GM12873 (cell line): ENCODE data around the gene VAMP2.

Experiments
- TF ChIP-seq, protein P1 (sequence below): IDR thresholded peaks from 2 replicates; pipeline ENCODE4 v1.5.1; 2012; ENCODE audit warnings: low read depth, mild to moderate bottlenecking, moderate library complexity, low read length, control low read depth; ENCODE audit not compliant: insufficient read depth; ENCODE audit errors: missing control alignments

The VAMP2 gene

DNA sequence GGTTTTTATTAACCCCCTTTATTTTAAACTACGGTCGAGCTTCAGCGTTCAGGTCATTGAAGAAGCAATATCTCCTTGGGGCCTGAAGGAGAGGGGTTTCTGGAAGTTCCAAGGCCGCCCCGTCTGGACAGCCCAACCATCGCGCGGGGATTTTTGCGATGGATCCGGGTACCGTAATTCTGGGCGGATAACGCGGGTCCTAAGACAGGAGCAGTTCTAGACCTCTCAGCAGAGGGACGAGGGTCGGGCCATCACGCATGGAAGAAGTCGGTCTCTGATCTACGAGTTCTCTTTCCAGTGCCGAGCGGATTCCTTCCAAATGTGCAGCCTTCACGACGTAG is 23.7 kb upstream of the VAMP2 start:
- TF ChIP-seq, protein P1, sequence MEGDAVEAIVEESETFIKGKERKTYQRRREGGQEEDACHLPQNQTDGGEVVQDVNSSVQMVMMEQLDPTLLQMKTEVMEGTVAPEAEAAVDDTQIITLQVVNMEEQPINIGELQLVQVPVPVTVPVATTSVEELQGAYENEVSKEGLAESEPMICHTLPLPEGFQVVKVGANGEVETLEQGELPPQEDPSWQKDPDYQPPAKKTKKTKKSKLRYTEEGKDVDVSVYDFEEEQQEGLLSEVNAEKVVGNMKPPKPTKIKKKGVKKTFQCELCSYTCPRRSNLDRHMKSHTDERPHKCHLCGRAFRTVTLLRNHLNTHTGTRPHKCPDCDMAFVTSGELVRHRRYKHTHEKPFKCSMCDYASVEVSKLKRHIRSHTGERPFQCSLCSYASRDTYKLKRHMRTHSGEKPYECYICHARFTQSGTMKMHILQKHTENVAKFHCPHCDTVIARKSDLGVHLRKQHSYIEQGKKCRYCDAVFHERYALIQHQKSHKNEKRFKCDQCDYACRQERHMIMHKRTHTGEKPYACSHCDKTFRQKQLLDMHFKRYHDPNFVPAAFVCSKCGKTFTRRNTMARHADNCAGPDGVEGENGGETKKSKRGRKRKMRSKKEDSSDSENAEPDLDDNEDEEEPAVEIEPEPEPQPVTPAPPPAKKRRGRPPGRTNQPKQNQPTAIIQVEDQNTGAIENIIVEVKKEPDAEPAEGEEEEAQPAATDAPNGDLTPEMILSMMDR = peak; percentile 38

DNA sequence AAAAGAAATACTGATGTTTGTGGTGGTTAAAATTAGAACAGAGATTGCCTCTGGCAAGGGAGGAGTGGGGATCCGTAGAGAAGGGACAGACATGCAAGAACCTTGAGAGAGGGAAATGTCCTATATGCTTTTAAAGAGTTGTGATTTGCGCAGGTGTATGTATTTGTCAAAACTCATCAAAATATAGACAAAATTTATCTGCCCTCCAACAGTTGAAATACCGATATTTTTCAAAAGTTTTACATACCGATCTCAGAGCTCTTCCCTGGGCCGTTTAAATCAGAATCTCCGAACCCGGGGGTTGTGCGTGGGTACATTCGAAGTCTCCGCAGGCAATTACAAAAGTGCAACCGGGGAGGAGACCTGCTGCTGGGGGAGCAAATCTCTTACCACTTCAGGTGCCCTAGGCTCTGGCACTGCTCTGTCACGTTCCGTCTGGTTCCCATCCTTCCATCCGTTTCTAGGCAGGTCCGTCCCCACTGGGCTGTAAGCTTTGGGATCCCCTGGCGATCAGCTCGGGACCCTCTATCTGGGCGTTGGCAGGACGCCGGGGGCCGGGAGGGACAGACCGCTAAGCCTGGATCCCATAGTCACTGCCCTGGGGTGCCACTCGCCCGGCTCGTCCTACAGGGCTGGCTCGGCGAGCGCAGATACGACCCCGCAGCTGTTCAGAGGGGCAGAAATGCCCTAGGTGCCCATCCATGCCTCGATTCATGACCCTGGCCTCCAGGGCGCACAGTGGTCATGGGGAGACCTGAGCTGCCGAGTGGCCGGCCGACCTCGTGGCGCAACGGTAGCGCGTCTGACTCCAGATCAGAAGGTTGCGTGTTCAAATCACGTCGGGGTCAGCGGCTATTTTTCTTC is 23.1 kb upstream of the VAMP2 start:
- TF ChIP-seq, protein P1 = no peak

DNA sequence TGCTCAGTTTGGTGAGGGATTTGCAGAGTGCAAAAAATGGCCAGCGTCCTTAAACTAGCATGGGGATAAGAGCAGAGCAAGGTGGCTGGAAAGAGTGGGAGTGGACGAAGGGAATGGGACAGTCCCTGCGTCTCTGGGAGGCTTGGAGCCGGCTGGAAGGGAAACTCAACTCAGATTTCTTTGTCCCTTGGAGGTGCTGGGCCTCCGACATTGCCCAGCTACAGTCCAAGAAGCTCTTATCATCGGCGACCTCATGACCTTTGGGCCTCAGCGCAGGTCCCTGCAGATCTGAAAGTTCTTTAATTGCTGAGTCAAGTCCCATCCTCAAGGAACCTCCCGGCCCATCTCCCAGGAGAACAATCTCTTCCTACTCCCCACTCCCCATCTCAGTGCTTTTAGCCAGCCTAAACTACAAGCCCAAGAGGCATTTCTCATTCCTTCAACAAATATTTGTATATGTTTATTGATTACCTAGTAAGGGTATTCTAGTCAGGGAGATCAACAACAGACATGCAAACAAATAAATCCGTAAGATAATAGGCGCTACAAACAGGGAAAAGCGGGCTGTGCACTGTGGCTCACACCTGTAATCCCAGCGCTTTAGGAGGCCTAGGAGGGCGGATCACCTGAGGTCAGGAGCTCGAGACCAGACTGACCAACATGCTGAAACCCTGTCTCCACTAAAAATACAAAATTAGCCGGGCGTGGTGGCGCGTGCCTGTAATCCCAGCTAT is 14.4 kb upstream of the VAMP2 start:
- TF ChIP-seq, protein P1 = no peak

DNA sequence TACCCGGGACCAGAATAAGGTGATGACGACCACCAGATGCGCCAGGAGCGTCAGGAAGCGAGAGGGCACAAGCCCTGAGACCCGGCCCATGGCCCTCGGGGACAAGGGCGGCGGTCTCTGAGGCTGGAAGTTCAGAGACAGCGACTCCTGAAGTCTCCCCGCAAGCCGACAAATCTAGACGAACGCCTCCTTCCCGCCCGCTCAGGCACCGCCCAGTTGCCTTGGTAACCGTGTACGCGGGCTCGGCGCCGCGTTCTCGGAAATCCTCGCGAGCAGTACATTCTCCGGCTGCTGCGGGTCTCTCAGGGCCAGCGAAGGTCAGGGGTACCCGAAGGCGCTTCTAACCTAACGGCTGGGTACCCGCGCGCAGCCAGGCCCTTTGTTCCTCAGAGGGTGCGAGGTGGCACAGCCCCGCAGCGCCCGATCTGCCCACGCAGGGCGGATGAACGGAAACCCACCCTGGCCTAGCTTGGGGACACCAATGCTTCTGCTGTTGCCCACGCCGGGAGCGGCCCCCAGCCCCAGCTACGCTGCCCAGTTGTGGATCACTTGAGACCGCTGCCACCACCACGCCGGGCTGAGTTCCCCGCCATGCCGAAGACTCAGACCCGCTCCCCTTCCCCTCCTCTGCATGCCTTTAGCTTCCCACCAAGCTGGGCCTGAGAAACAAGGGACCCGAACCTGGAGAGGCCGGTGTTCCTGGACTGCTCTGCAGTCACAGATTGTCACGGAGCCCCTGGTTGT is 13.6 kb upstream of the VAMP2 start, which contains the start of gene TMEM107:
Gene TMEM107, minus strand, starts transcription at position 184 of the 744 bp plus-strand sequence. Its CDS starts 94 bp downstream, at position 90.
- TF ChIP-seq, protein P1 = no peak

DNA sequence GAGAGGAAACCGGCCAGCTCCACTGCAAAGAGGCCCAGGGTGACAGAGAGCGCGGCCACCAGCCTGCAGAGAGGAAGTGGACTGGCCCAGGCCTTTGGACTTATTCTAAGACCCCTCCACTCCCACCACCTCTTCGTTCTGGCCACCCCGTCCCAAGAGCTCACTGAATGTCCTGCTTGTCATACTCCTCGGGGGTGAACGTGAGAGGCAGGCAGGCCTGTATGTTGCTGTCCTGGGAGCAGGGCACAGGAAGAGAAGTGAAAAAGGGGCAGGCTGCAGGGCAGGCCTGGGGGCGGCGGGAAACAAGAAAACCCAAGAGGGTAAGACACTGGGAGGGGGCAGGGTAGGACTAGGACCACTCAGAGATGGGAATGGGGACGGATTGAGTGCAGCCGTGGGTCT is 13.0 kb upstream of the VAMP2 start:
- TF ChIP-seq, protein P1 = peak; percentile 7

DNA sequence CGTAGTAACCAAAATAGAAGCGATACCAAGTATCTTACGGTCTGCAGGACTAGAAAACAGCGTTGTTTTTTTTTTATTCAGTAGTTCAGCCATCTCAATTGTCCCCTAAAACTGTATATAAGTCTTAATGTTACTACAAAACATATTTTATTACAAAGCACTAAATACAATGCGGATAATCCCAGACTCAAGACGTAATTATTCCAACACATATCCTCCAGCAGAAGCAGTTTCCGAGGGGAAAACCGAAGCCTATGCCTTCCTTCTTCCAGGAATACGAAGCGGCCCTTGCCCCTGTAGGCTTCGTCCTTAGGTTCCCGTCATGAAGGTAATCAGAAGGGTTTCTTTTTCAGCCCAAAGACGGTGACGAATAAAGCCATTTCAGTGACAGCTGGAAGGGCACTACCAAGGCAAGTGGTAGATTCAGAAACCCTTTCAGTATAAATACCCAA is 11.1 kb upstream of the VAMP2 start:
- TF ChIP-seq, protein P1 = no peak
